CD14-positive monocyte (primary cell): ENCODE measurements around the gene SYPL1. TPM values are rescaled to one million over a fixed set of nuclear protein-coding genes. Genes with fewer than 3 reads are reported as not detected.

Source experiments
- DNase-seq, 3 donors: peaks; one replicate each; pipeline ENCODE4 v3.0.0-alpha.2; 2011 to 2022
- H2AFZ ChIP-seq: 2 replicates; pipeline ENCODE4 v1.6.0; 2012; ENCODE audit warnings: mild to moderate bottlenecking, low read depth, low read length, inconsistent platforms; ENCODE audit not compliant: insufficient read depth, poor library complexity, severe bottlenecking
- H3K27ac ChIP-seq, 2 donors: 1 replicate in 1 of 2; 2 replicates in 1 of 2; pipeline ENCODE4 v1.5.1; 2012 to 2013; ENCODE audit warnings: low read length in 2 of 2, control low read depth in 1 of 2, inconsistent platforms in 1 of 2, low read depth in 1 of 2, mild to moderate bottlenecking in 1 of 2
- H3K27me3 ChIP-seq, 2 donors: one replicate each; pipeline versions ENCODE4 v1.6.0 to v1.6.1; 2011 to 2013; ENCODE audit warnings: low read length in 2 of 2; ENCODE audit not compliant: control insufficient read depth in 2 of 2, insufficient read depth in 2 of 2
- H3K36me3 ChIP-seq, 2 donors: replicated peaks in 1 of 2; 1 replicate in 1 of 2; 2 replicates in 1 of 2; pipeline versions ENCODE4 v1.5.1 to v1.6.1; 2012 to 2013; ENCODE audit warnings: low read length in 2 of 2, control low read depth in 1 of 2, inconsistent platforms in 1 of 2, mild to moderate bottlenecking in 1 of 2; ENCODE audit not compliant: insufficient read depth in 2 of 2, control insufficient read depth in 1 of 2
- H3K4me1 ChIP-seq, 2 donors: 1 replicate in 1 of 2; 2 replicates in 1 of 2; pipeline versions ENCODE4 v1.5.1 to v1.6.1; 2012 to 2013; ENCODE audit warnings: low read length in 2 of 2, control low read depth in 1 of 2, inconsistent platforms in 1 of 2, mild to moderate bottlenecking in 1 of 2, moderate library complexity in 1 of 2; ENCODE audit not compliant: insufficient read depth in 2 of 2, control insufficient read depth in 1 of 2
- H3K4me2 ChIP-seq: replicated peaks from 2 replicates; pipeline ENCODE3; 2012; ENCODE audit warnings: low read length, moderate library complexity, mild to moderate bottlenecking; ENCODE audit not compliant: poor library complexity, severe bottlenecking; ENCODE audit errors: extremely low read depth
- H3K4me3 ChIP-seq, 3 experiments: fragments of 200-600 bp in 1 of 3; sonication (generic) in 1 of 3; replicated peaks in 1 of 3; 1 replicate in 2 of 3; 2 replicates in 1 of 3; pipeline ENCODE4 v1.5.1; 2011 to 2013; ENCODE audit warnings: low read length in 3 of 3, mild to moderate bottlenecking in 3 of 3, control low read depth in 2 of 3, low read depth in 2 of 3, inconsistent platforms in 1 of 3, moderate library complexity in 1 of 3
- H3K79me2 ChIP-seq: 2 replicates; pipeline ENCODE4 v1.6.0; 2012; ENCODE audit warnings: mild to moderate bottlenecking, control low read depth, inconsistent platforms, low read length, moderate library complexity; ENCODE audit not compliant: insufficient read depth
- H3K9ac ChIP-seq: 2 replicates; pipeline ENCODE4 v1.6.0; 2017; ENCODE audit warnings: low read length, mild to moderate bottlenecking; ENCODE audit not compliant: insufficient read depth, poor library complexity, severe bottlenecking
- H3K9me3 ChIP-seq, 2 donors: replicated peaks in 1 of 2; 1 replicate in 1 of 2; 2 replicates in 1 of 2; pipeline versions ENCODE4 v1.5.1 to v1.6.1; 2012 to 2013; ENCODE audit warnings: low read length in 2 of 2, control low read depth in 1 of 2; ENCODE audit not compliant: control insufficient read depth in 1 of 2, insufficient read depth in 1 of 2
- H4K20me1 ChIP-seq: 2 replicates; pipeline ENCODE4 v1.6.0; 2012; ENCODE audit warnings: mild to moderate bottlenecking, low read length, control low read depth, moderate library complexity; ENCODE audit not compliant: insufficient read depth
- H3K27ac Mint-ChIP-seq, 7 donors: one replicate each; pipeline ENCODE4 v1.8.0; 2020; ENCODE audit warnings: mild to moderate bottlenecking in 7 of 7, mixed read lengths in 7 of 7, moderate library complexity in 6 of 7, inconsistent platforms in 2 of 7
- H3K27me3 Mint-ChIP-seq, 3 donors: one replicate each; pipeline ENCODE4 v1.8.0; 2021 to 2022; ENCODE audit warnings: low read depth in 3 of 3, mild to moderate bottlenecking in 3 of 3, mixed read lengths in 3 of 3, moderate library complexity in 3 of 3, inconsistent platforms in 1 of 3
- H3K36me3 Mint-ChIP-seq, 2 donors: one replicate each; pipeline ENCODE4 v1.8.0; 2020; ENCODE audit warnings: mixed read lengths in 2 of 2, inconsistent platforms in 1 of 2, mild to moderate bottlenecking in 1 of 2
- H3K4me1 Mint-ChIP-seq: one replicate; pipeline ENCODE4 v1.8.0; 2020; ENCODE audit warnings: mild to moderate bottlenecking, mixed read lengths
- H3K4me3 Mint-ChIP-seq, 2 donors: one replicate each; pipeline ENCODE4 v1.8.0; 2020; ENCODE audit warnings: mild to moderate bottlenecking in 2 of 2, mixed read lengths in 2 of 2, moderate library complexity in 1 of 2
- H3K9me3 Mint-ChIP-seq, 7 donors: one replicate each; pipeline ENCODE4 v1.8.0; 2020 to 2022; ENCODE audit warnings: mixed read lengths in 7 of 7, mild to moderate bottlenecking in 6 of 7, moderate library complexity in 6 of 7, inconsistent platforms in 2 of 7
- WGBS: methylation state at CpG from one replicate; pipeline ENCODE4 v1.1.5; 2013; ENCODE audit warnings: missing lambda C conversion rate; ENCODE audit not compliant: insufficient coverage; 5-methylcytosine and 5-hydroxymethylcytosine counted together
- intact Hi-C, 2 donors: fragments of 100-400 bp; cut with micrococcal nuclease; formaldehyde crosslinking; loops; one replicate each; pipeline versions ENCODE4 v1.15.0 to v1.15.1; 2023
- polyA plus RNA-seq, 3 donors: library from polyadenylated mRNA; depleted of rRNA in 1 of 3; unstranded in 2 of 3; stranded (reverse) in 1 of 3; fragments of 300-500 nt in 2 of 3; fragments of >200 nt in 1 of 3; fragmentation: Illumina TruSeq in 2 of 3; gene quantifications; 1 replicate in 2 of 3; 2 replicates in 1 of 3; pipeline ENCODE4 v1.2.3, GENCODE V29; 2012 to 2021
- TF ChIP-seq, protein P1 (sequence below): fragments of 200-600 bp; IDR thresholded peaks from one replicate; pipeline ENCODE4 v1.8.0; 2022; ENCODE audit warnings: antibody characterized with exemption, mild to moderate bottlenecking

SYPL1 gene
- polyA plus RNA-seq, 3 donors, result 22.3 to 82.1 (median 64.7) TPM

DNA sequence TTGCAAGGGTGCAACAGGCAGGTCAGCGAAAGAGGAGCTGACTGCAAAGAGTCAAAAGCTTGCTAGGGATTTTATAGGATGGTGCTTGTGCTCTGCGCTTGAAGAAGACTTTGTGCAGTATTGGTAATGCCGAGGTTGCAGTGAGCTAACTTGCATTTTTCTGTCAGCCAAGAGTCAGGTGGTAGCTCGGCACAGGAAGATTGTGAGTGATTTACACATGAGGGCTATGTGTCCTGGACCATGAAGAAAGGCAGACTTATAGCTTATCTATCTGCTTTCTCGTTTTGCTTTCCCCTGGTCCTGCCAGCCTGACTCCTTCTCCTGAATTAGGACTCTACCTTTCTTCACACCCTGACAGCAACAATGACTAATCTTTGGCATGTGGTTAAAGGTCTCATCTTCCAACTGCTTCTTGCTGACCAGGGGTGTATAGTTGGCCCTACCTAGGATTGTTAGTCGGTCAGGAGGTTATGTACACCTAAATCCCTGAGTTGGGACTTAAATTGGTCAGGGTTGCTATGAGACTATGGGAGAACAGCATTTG is 4.1 kb upstream of the SYPL1 start:
- H3K27ac Mint-ChIP-seq, result no peak overlapping the region
- WGBS, result 80% methylated on average over 4 of the region's 6 CpGs
- no peaks in the 10 kb centered on the region for H3K36me3 ChIP-seq
- peaks cover 15% of the 10 kb centered on the region for H3K4me1 Mint-ChIP-seq
- no peaks in the 10 kb centered on the region for H4K20me1 ChIP-seq
- peaks cover 7 to 13% of the 10 kb centered on the region in 2 donors for H3K4me1 ChIP-seq
- peaks cover 0 to 2% (median 0%) of the 10 kb centered on the region in 7 donors for H3K9me3 Mint-ChIP-seq
- H3K9me3 ChIP-seq, result no peaks in the 10 kb centered on the region
- H3K27ac ChIP-seq, result no peak overlapping the region
- no peak for DNase-seq
- no peak overlapping the region for H3K4me3 ChIP-seq
- TF ChIP-seq, protein P1, sequence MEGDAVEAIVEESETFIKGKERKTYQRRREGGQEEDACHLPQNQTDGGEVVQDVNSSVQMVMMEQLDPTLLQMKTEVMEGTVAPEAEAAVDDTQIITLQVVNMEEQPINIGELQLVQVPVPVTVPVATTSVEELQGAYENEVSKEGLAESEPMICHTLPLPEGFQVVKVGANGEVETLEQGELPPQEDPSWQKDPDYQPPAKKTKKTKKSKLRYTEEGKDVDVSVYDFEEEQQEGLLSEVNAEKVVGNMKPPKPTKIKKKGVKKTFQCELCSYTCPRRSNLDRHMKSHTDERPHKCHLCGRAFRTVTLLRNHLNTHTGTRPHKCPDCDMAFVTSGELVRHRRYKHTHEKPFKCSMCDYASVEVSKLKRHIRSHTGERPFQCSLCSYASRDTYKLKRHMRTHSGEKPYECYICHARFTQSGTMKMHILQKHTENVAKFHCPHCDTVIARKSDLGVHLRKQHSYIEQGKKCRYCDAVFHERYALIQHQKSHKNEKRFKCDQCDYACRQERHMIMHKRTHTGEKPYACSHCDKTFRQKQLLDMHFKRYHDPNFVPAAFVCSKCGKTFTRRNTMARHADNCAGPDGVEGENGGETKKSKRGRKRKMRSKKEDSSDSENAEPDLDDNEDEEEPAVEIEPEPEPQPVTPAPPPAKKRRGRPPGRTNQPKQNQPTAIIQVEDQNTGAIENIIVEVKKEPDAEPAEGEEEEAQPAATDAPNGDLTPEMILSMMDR, result no peak
- H3K4me3 Mint-ChIP-seq, result no peak overlapping the region
- no peak overlapping the region for H3K4me2 ChIP-seq
- H3K27me3 Mint-ChIP-seq, result peaks cover 0 to 3% (median 0%) of the 10 kb centered on the region in 3 donors
- peaks cover 5% of the 10 kb centered on the region for H3K79me2 ChIP-seq
- H2AFZ ChIP-seq, result no peak overlapping the region
- no peaks in the 10 kb centered on the region for H3K27me3 ChIP-seq
- no peaks in the 10 kb centered on the region for H3K36me3 Mint-ChIP-seq
- intact Hi-C loops, result no loop called here
- no peak overlapping the region for H3K9ac ChIP-seq

DNA sequence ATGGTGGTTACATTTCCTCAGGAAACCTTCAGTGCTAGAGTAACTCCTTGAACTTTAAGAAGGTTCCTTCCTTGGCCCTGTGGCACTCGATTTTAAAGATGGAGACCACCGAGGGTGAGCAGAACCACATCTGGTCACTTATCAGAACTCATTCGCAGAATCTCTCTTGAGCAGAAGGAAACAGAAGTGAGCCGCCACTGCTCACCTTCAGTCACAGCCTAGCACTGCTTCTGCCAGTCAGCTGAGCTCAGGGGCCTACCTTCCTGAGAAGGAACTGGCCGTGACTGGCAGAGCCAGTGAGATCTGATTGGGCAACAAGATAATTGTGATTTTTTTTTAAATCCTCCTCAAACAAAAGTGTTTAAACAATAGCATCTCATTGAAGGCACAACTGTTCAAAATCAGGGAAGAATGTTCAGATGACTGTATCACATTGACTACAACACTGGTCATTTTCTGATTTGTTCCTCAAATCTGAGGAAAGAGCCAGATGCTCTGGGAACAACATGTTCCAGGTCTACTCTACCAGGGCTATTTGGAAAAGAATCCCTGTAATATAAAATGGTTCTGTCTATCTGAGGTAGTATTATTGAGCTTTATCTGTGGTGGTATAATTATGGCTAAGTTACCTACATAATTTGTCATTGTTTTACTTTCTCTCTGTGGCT is 2.7 kb upstream of the SYPL1 start:
- Mint-ChIP-seq H3K27ac (peak overlapping the region in 4 of 7 donors; percentile 31 to 56 (median 52)), H3K27me3 (peaks cover 0 to 3% (median 2%) of the 10 kb centered on the region in 3 donors), H3K9me3 (no peaks in the 10 kb centered on the region), H3K4me1 (peaks cover 27% of the 10 kb centered on the region), H3K36me3 (no peaks in the 10 kb centered on the region), H3K4me3 (no peak overlapping the region)
- Histone ChIP-seq H3K4me1 (peaks cover 16 to 27% of the 10 kb centered on the region in 2 donors), H3K79me2 (peaks cover 18% of the 10 kb centered on the region), H2AFZ (peak overlapping the region; percentile 29), H3K27me3 (no peaks in the 10 kb centered on the region), H3K36me3 (no peaks in the 10 kb centered on the region), H3K9me3 (no peaks in the 10 kb centered on the region), H4K20me1 (peaks cover 13% of the 10 kb centered on the region), H3K4me2 (no peak overlapping the region), H3K9ac (no peak overlapping the region), H3K27ac (no peak overlapping the region), H3K4me3 (no peak overlapping the region)
- TF ChIP-seq, protein P1, result no peak
- 3% methylated on average over 4 of the region's 5 CpGs for WGBS
- no peak for DNase-seq
- intact Hi-C loops, result no loop called here
